ENCODE data around the gene ARID3B.

Gene ARID3B

GRCh38 chr15:74631935-74632560 is 91.0 kb downstream of the ARID3B start:
- peaks cover 0 to 12% (median 4%) of the 10 kb centered on the region in 5 donors for H3K4me1 ChIP-seq (ENCODE audit: control insufficient read depth in 5 of 5, insufficient read depth in 5 of 5, low read length in 5 of 5)
- no peak overlapping the region for H3K9ac ChIP-seq (ENCODE audit: low read length in 5 of 5)
- H3K4me3 ChIP-seq (ENCODE audit: low read depth in 1 of 5, low read length in 5 of 5): no peak overlapping the region
- peaks cover 9 to 100% (median 95%) of the 10 kb centered on the region in 5 donors for H3K36me3 ChIP-seq (ENCODE audit: control insufficient read depth in 5 of 5, insufficient read depth in 5 of 5, low read length in 5 of 5)
- no peaks in the 10 kb centered on the region for H3K27me3 ChIP-seq (ENCODE audit: control insufficient read depth in 5 of 5, insufficient read depth in 4 of 5, low read length in 5 of 5)
- no peak overlapping the region for H3K27ac ChIP-seq (ENCODE audit: low read depth, low read length)
- H3K9me3 ChIP-seq (ENCODE audit: control insufficient read depth in 5 of 5, low read length in 5 of 5): no peaks in the 10 kb centered on the region

- no peak overlapping the region for H3K9ac ChIP-seq (ENCODE audit: low read length in 5 of 5)
- peaks cover 9 to 100% (median 95%) of the 10 kb centered on the region in 5 donors for H3K36me3 ChIP-seq (ENCODE audit: control insufficient read depth in 5 of 5, insufficient read depth in 5 of 5, low read length in 5 of 5)
- no peaks in the 10 kb centered on the region for H3K27me3 ChIP-seq (ENCODE audit: control insufficient read depth in 5 of 5, insufficient read depth in 4 of 5, low read length in 5 of 5)
- H3K27ac ChIP-seq (ENCODE audit: low read depth, low read length): no peak overlapping the region
- no peak overlapping the region for H3K4me3 ChIP-seq (ENCODE audit: low read depth in 1 of 5, low read length in 5 of 5)
- no peaks in the 10 kb centered on the region for H3K9me3 ChIP-seq (ENCODE audit: control insufficient read depth in 5 of 5, low read length in 5 of 5)
- H3K4me1 ChIP-seq (ENCODE audit: control insufficient read depth in 5 of 5, insufficient read depth in 5 of 5, low read length in 5 of 5): peaks cover 0 to 7% (median 4%) of the 10 kb centered on the region in 5 donors
Observed at GRCh38 chr15:74632601-74633000, 91.6 kb downstream of the ARID3B start.

DNA sequence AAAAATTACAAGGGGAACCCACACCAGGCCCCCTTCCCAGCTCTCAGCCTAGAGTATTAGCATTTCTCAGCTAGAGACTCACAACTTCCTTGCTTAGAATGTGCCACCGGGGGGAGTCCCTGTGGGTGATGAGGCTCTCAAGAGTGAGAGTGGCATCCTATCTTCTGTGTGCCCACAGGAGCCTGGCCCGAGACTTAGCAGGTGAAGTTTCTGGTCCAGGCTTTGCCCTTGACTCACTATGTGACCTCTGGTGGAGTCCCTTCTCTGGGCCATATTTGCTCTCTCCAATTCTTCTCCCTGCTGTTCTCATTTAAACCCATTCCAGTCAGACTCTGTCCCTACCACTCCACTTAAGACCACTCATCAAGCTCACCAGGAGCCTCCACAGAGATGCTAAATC is 92.8 kb downstream of the ARID3B start:
- Histone ChIP-seq H3K9ac (ENCODE audit: low read length in 5 of 5) (no peak overlapping the region), H3K9me3 (ENCODE audit: control insufficient read depth in 5 of 5, low read length in 5 of 5) (no peaks in the 10 kb centered on the region), H3K27ac (ENCODE audit: low read depth, low read length) (no peak overlapping the region), H3K36me3 (ENCODE audit: control insufficient read depth in 5 of 5, insufficient read depth in 5 of 5, low read length in 5 of 5) (peaks cover 9 to 98% (median 90%) of the 10 kb centered on the region in 5 donors), H3K4me1 (ENCODE audit: control insufficient read depth in 5 of 5, insufficient read depth in 5 of 5, low read length in 5 of 5) (peaks cover 0 to 7% (median 4%) of the 10 kb centered on the region in 5 donors), H3K4me3 (ENCODE audit: low read depth in 1 of 5, low read length in 5 of 5) (no peak overlapping the region), H3K27me3 (ENCODE audit: control insufficient read depth in 5 of 5, insufficient read depth in 4 of 5, low read length in 5 of 5) (no peaks in the 10 kb centered on the region)

GRCh38 chr15:74635228-74635627 is 94.2 kb downstream of the ARID3B start:
- Histone ChIP-seq H3K27me3 (ENCODE audit: control insufficient read depth in 5 of 5, insufficient read depth in 4 of 5, low read length in 5 of 5) (no peaks in the 10 kb centered on the region), H3K27ac (ENCODE audit: low read depth, low read length) (no peak overlapping the region), H3K36me3 (ENCODE audit: control insufficient read depth in 5 of 5, insufficient read depth in 5 of 5, low read length in 5 of 5) (peaks cover 9 to 98% (median 92%) of the 10 kb centered on the region in 5 donors), H3K9me3 (ENCODE audit: control insufficient read depth in 5 of 5, low read length in 5 of 5) (no peaks in the 10 kb centered on the region), H3K4me1 (ENCODE audit: control insufficient read depth in 5 of 5, insufficient read depth in 5 of 5, low read length in 5 of 5) (peaks cover 0 to 4% (median 2%) of the 10 kb centered on the region in 5 donors), H3K9ac (ENCODE audit: low read length in 5 of 5) (no peak overlapping the region), H3K4me3 (ENCODE audit: low read depth in 1 of 5, low read length in 5 of 5) (no peak overlapping the region)

- peaks cover 0 to 3% (median 0%) of the 10 kb centered on the region in 5 donors for H3K4me1 ChIP-seq (ENCODE audit: control insufficient read depth in 5 of 5, insufficient read depth in 5 of 5, low read length in 5 of 5)
- no peak overlapping the region for H3K9ac ChIP-seq (ENCODE audit: low read length in 5 of 5)
- H3K27me3 ChIP-seq (ENCODE audit: control insufficient read depth in 5 of 5, insufficient read depth in 4 of 5, low read length in 5 of 5): no peaks in the 10 kb centered on the region
- H3K9me3 ChIP-seq (ENCODE audit: control insufficient read depth in 5 of 5, low read length in 5 of 5): no peaks in the 10 kb centered on the region
- no peak overlapping the region for H3K27ac ChIP-seq (ENCODE audit: low read depth, low read length)
- H3K4me3 ChIP-seq (ENCODE audit: low read depth in 1 of 5, low read length in 5 of 5): no peak overlapping the region
- H3K36me3 ChIP-seq (ENCODE audit: control insufficient read depth in 5 of 5, insufficient read depth in 5 of 5, low read length in 5 of 5): peaks cover 9 to 88% (median 83%) of the 10 kb centered on the region in 5 donors
Observed at GRCh38 chr15:74636984-74637383, 96.0 kb downstream of the ARID3B start.

- no peaks in the 10 kb centered on the region for H3K9me3 ChIP-seq (ENCODE audit: control insufficient read depth in 5 of 5, low read length in 5 of 5)
- no peaks in the 10 kb centered on the region for H3K27me3 ChIP-seq (ENCODE audit: control insufficient read depth in 5 of 5, insufficient read depth in 4 of 5, low read length in 5 of 5)
- peaks cover 0 to 58% (median 42%) of the 10 kb centered on the region in 5 donors for H3K36me3 ChIP-seq (ENCODE audit: control insufficient read depth in 5 of 5, insufficient read depth in 5 of 5, low read length in 5 of 5)
- peaks cover 0 to 21% (median 14%) of the 10 kb centered on the region in 5 donors for H3K4me1 ChIP-seq (ENCODE audit: control insufficient read depth in 5 of 5, insufficient read depth in 5 of 5, low read length in 5 of 5)
- H3K9ac ChIP-seq (ENCODE audit: low read length in 5 of 5): no peak overlapping the region
- H3K27ac ChIP-seq (ENCODE audit: low read depth, low read length): no peak overlapping the region
- no peak overlapping the region for H3K4me3 ChIP-seq (ENCODE audit: low read depth in 1 of 5, low read length in 5 of 5)
Observed at GRCh38 chr15:74641151-74641550, 100.1 kb downstream of the ARID3B start.

DNA sequence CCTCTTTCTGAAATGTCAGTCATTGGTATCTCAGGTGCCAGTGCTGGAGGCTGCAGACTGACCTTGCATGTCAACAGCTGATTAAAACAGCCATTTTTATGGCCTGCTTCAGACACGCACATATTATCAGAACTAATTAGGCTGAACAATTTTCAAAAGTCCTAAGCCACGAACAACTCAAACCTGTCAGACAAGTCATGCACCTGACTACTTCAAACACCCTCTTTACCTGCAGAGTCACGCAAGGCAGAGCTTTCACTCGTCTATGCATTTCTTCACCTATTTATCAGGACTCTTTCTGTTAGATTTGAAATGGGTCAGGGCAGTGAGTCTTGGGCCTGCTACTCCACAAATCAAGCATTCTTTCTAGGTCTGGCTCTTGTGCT is 101.3 kb downstream of the ARID3B start:
- Histone ChIP-seq H3K4me3 (ENCODE audit: low read depth in 1 of 5, low read length in 5 of 5) (no peak overlapping the region), H3K4me1 (ENCODE audit: control insufficient read depth in 5 of 5, insufficient read depth in 5 of 5, low read length in 5 of 5) (peaks cover 0 to 21% (median 14%) of the 10 kb centered on the region in 5 donors), H3K9ac (ENCODE audit: low read length in 5 of 5) (peak overlapping the region in 1 of 5 donors; percentile 24), H3K36me3 (ENCODE audit: control insufficient read depth in 5 of 5, insufficient read depth in 5 of 5, low read length in 5 of 5) (peaks cover 0 to 46% (median 31%) of the 10 kb centered on the region in 5 donors), H3K27me3 (ENCODE audit: control insufficient read depth in 5 of 5, insufficient read depth in 4 of 5, low read length in 5 of 5) (no peaks in the 10 kb centered on the region), H3K27ac (ENCODE audit: low read depth, low read length) (no peak overlapping the region), H3K9me3 (ENCODE audit: control insufficient read depth in 5 of 5, low read length in 5 of 5) (no peaks in the 10 kb centered on the region)

- Histone ChIP-seq H3K9me3 (ENCODE audit: control insufficient read depth in 5 of 5, low read length in 5 of 5) (no peaks in the 10 kb centered on the region), H3K9ac (ENCODE audit: low read length in 5 of 5) (peak overlapping the region in 2 of 5 donors; percentile 3 to 23), H3K4me3 (ENCODE audit: low read depth in 1 of 5, low read length in 5 of 5) (no peak overlapping the region), H3K4me1 (ENCODE audit: control insufficient read depth in 5 of 5, insufficient read depth in 5 of 5, low read length in 5 of 5) (peaks cover 0 to 21% (median 14%) of the 10 kb centered on the region in 5 donors), H3K27me3 (ENCODE audit: control insufficient read depth in 5 of 5, insufficient read depth in 4 of 5, low read length in 5 of 5) (no peaks in the 10 kb centered on the region), H3K36me3 (ENCODE audit: control insufficient read depth in 5 of 5, insufficient read depth in 5 of 5, low read length in 5 of 5) (peaks cover 0 to 44% (median 24%) of the 10 kb centered on the region in 5 donors), H3K27ac (ENCODE audit: low read depth, low read length) (no peak overlapping the region)
Observed at GRCh38 chr15:74642734-74643664, 102.0 kb downstream of the ARID3B start.

- H3K9me3 ChIP-seq (ENCODE audit: control insufficient read depth in 5 of 5, low read length in 5 of 5): no peaks in the 10 kb centered on the region
- no peaks in the 10 kb centered on the region for H3K27me3 ChIP-seq (ENCODE audit: control insufficient read depth in 5 of 5, insufficient read depth in 4 of 5, low read length in 5 of 5)
- no peak overlapping the region for H3K27ac ChIP-seq (ENCODE audit: low read depth, low read length)
- peaks cover 0 to 39% (median 24%) of the 10 kb centered on the region in 5 donors for H3K36me3 ChIP-seq (ENCODE audit: control insufficient read depth in 5 of 5, insufficient read depth in 5 of 5, low read length in 5 of 5)
- H3K4me3 ChIP-seq (ENCODE audit: low read depth in 1 of 5, low read length in 5 of 5): no peak overlapping the region
- H3K4me1 ChIP-seq (ENCODE audit: control insufficient read depth in 5 of 5, insufficient read depth in 5 of 5, low read length in 5 of 5): peaks cover 0 to 27% (median 14%) of the 10 kb centered on the region in 5 donors
- peak overlapping the region in 2 of 5 donors; percentile 3 to 23 for H3K9ac ChIP-seq (ENCODE audit: low read length in 5 of 5)
Observed at GRCh38 chr15:74643665-74644204, 102.7 kb downstream of the ARID3B start.
